IMR-90 (cell line): ENCODE measurements around the gene PUS7L. TPM values are rescaled to one million over a fixed set of nuclear protein-coding genes. Genes with fewer than 3 reads are reported as not detected.

Experiments
- ATAC-seq: fragments of 200-7000 bp; cut with Tn5 transposase; 2 replicates; pipeline ENCODE4 v1.9.1; 2020; ENCODE audit warnings: low read depth, mild to moderate bottlenecking, moderate library complexity
- BruUV-seq: library from RNA; stranded (reverse); fragments of 400-500 nt; replicated peaks from 2 replicates; lab custom pipeline; 2021; lab: Mats Ljungman, UMichigan
- CTCF ChIA-PET: fragments of 300-600 bp; formaldehyde crosslinking; extraction: SDS; loops from one replicate; lab custom pipeline; 2021; ENCODE audit warnings: antibody characterized with exemption; lab: Yijun Ruan, JAX
- POLR2A ChIA-PET: fragments of 300-600 bp; sonication (Branson Sonifier 250); formaldehyde crosslinking; loops from one replicate; lab custom pipeline; 2022; ENCODE audit warnings: antibody characterized with exemption; ENCODE audit not compliant: unreplicated experiment; lab: Charles Lee
- DNase-seq: peaks from one replicate; pipeline ENCODE4 v3.0.0; 2013
- H2AFZ ChIP-seq: replicated peaks from 2 replicates; pipeline ENCODE3; 2013; ENCODE audit warnings: low read length, mild to moderate bottlenecking; ENCODE audit not compliant: poor library complexity
- H2AK5ac ChIP-seq: 2 replicates; pipeline ENCODE4 v1.6.1; 2013; ENCODE audit warnings: low read depth, low read length, inconsistent platforms
- H2AK9ac ChIP-seq: replicated peaks from 2 replicates; pipeline ENCODE3; 2013; ENCODE audit warnings: mild to moderate bottlenecking, low read depth, low read length, moderate library complexity; ENCODE audit not compliant: poor library complexity
- H2BK120ac ChIP-seq: 2 replicates; pipeline ENCODE4 v1.6.1; 2013; ENCODE audit warnings: low read depth, low read length, inconsistent platforms
- H2BK15ac ChIP-seq: 3 replicates; pipeline ENCODE4 v1.6.1; 2013; ENCODE audit warnings: low read depth, low read length, inconsistent platforms
- H2BK20ac ChIP-seq: 2 replicates; pipeline ENCODE4 v1.6.1; 2013; ENCODE audit warnings: low read depth, mild to moderate bottlenecking, inconsistent platforms, low read length, moderate library complexity
- H2BK5ac ChIP-seq: 2 replicates; pipeline ENCODE4 v1.6.1; 2013; ENCODE audit warnings: mild to moderate bottlenecking, low read depth, low read length, inconsistent platforms; ENCODE audit not compliant: poor library complexity, severe bottlenecking
- H3K14ac ChIP-seq: replicated peaks from 2 replicates; pipeline ENCODE4 v1.6.1; 2013; ENCODE audit warnings: low read depth, low read length, inconsistent platforms
- H3K18ac ChIP-seq: 2 replicates; pipeline ENCODE4 v1.6.1; 2013; ENCODE audit warnings: low read depth, low read length, control low read depth
- H3K23ac ChIP-seq: 2 replicates; pipeline ENCODE4 v1.6.1; 2013; ENCODE audit warnings: low read depth, low read length, inconsistent platforms
- H3K27ac ChIP-seq: 2 replicates; pipeline ENCODE4 v1.5.1; 2013; ENCODE audit warnings: mild to moderate bottlenecking, control low read depth, low read length; ENCODE audit not compliant: insufficient read depth
- H3K27me3 ChIP-seq: 2 replicates; pipeline ENCODE4 v1.6.1; 2013; ENCODE audit warnings: low read length; ENCODE audit not compliant: control insufficient read depth, insufficient read depth
- H3K36me3 ChIP-seq: 2 replicates; pipeline ENCODE4 v1.6.1; 2013; ENCODE audit warnings: low read length, mixed read lengths; ENCODE audit not compliant: control insufficient read depth, insufficient read depth
- H3K4ac ChIP-seq: 2 replicates; pipeline ENCODE4 v1.6.1; 2013; ENCODE audit warnings: low read depth, low read length, inconsistent platforms
- H3K4me1 ChIP-seq: 2 replicates; pipeline ENCODE4 v1.6.1; 2013; ENCODE audit warnings: low read length, mixed read lengths; ENCODE audit not compliant: control insufficient read depth, insufficient read depth
- H3K4me2 ChIP-seq: 2 replicates; pipeline ENCODE4 v1.6.1; 2013; ENCODE audit warnings: low read depth, mild to moderate bottlenecking, control low read depth, low read length, moderate library complexity
- H3K4me3 ChIP-seq: 2 replicates; pipeline ENCODE4 v1.5.1; 2013; ENCODE audit warnings: low read depth, mild to moderate bottlenecking, control low read depth, low read length, moderate library complexity; ENCODE audit not compliant: insufficient read depth
- H3K56ac ChIP-seq: 2 replicates; pipeline ENCODE4 v1.6.1; 2013; ENCODE audit warnings: low read length, inconsistent platforms; ENCODE audit not compliant: insufficient read depth; ENCODE audit errors: extremely low read depth
- H3K79me1 ChIP-seq, 2 experiments: 2 replicates each; pipeline ENCODE4 v1.6.1; 2013; ENCODE audit warnings: low read length in 2 of 2, inconsistent platforms in 1 of 2, low read depth in 1 of 2
- H3K9ac ChIP-seq: 2 replicates; pipeline ENCODE4 v1.6.1; 2013; ENCODE audit warnings: low read depth, low read length, control low read depth
- H3K9me1 ChIP-seq: 2 replicates; pipeline ENCODE4 v1.6.1; 2013; ENCODE audit warnings: low read length, inconsistent platforms; ENCODE audit not compliant: insufficient read depth
- H3K9me3 ChIP-seq: 2 replicates; pipeline ENCODE4 v1.6.1; 2013; ENCODE audit warnings: low read length; ENCODE audit not compliant: control insufficient read depth, insufficient read depth
- H4K20me1 ChIP-seq: 2 replicates; pipeline ENCODE4 v1.6.1; 2013; ENCODE audit warnings: low read length, inconsistent platforms; ENCODE audit not compliant: insufficient read depth
- H4K5ac ChIP-seq: 2 replicates; pipeline ENCODE4 v1.6.1; 2013; ENCODE audit warnings: mild to moderate bottlenecking, low read depth, low read length, control low read depth
- H4K8ac ChIP-seq, 2 experiments: 2 replicates each; pipeline ENCODE4 v1.6.1; 2013; ENCODE audit warnings: low read depth in 2 of 2, low read length in 2 of 2, control low read depth in 1 of 2, inconsistent platforms in 1 of 2
- H4K91ac ChIP-seq: 2 replicates; pipeline ENCODE4 v1.6.1; 2013; ENCODE audit warnings: low read depth, low read length, inconsistent platforms; ENCODE audit not compliant: insufficient read depth
- CEBPB ChIP-seq: IDR thresholded peaks from 2 replicates; pipeline ENCODE4 v1.6.1; 2012; ENCODE audit warnings: low read depth, low read length, improper control_type of control experiment
- CHD1 ChIP-seq: IDR thresholded peaks from 2 replicates; pipeline ENCODE4 v1.6.1; 2012; ENCODE audit warnings: low read depth, low read length, improper control_type of control experiment
- FOS ChIP-seq: fragments of 150-350 bp; IDR thresholded peaks from 2 replicates; pipeline ENCODE4 v1.6.1; 2016; ENCODE audit warnings: low read depth, low read length
- MAFK ChIP-seq: IDR thresholded peaks from 2 replicates; pipeline ENCODE4 v1.6.1; 2012; ENCODE audit warnings: low read depth, low read length, improper control_type of control experiment
- MAZ ChIP-seq: IDR thresholded peaks from 2 replicates; pipeline ENCODE4 v1.6.1; 2012; ENCODE audit warnings: low read depth, mild to moderate bottlenecking, low read length, improper control_type of control experiment, moderate library complexity, borderline replicate concordance
- MXI1 ChIP-seq: IDR thresholded peaks from 2 replicates; pipeline ENCODE4 v1.6.1; 2012; ENCODE audit warnings: low read depth, mild to moderate bottlenecking, low read length, moderate library complexity, borderline replicate concordance
- NFE2L2 ChIP-seq: fragments of 150-350 bp; IDR thresholded peaks from 2 replicates; pipeline ENCODE4 v1.6.1; 2016; ENCODE audit warnings: low read depth, mild to moderate bottlenecking, low read length
- POLR2A ChIP-seq: IDR thresholded peaks from 2 replicates; pipeline ENCODE4 v1.6.1; 2012; ENCODE audit warnings: mild to moderate bottlenecking, low read depth, low read length
- RAD21 ChIP-seq: IDR thresholded peaks from 2 replicates; pipeline ENCODE4 v1.6.1; 2012; ENCODE audit warnings: low read length, improper control_type of control experiment
- RCOR1 ChIP-seq: IDR thresholded peaks from 2 replicates; pipeline ENCODE4 v1.6.1; 2012; ENCODE audit warnings: mild to moderate bottlenecking, low read length, improper control_type of control experiment; ENCODE audit not compliant: insufficient replicate concordance
- RFX5 ChIP-seq: IDR thresholded peaks from 2 replicates; pipeline ENCODE4 v1.8.0; 2012; ENCODE audit warnings: low read depth, mild to moderate bottlenecking, low read length, moderate library complexity
- SMC3 ChIP-seq: fragments of 150-350 bp; IDR thresholded peaks from 2 replicates; pipeline ENCODE4 v1.6.1; 2016; ENCODE audit warnings: low read depth, mild to moderate bottlenecking, antibody characterized with exemption, low read length, moderate library complexity
- WGBS, 2 experiments: methylation state at CpG; one replicate each; pipeline versions ENCODE4 v1.1.5 to v1.1.7; 2013; ENCODE audit warnings: missing lambda C conversion rate in 2 of 2; ENCODE audit not compliant: insufficient read length in 1 of 2; ENCODE audit errors: extremely low coverage in 2 of 2; 5-methylcytosine and 5-hydroxymethylcytosine counted together
- dilution Hi-C: fragments of 300-500 bp; cut with HindIII; formaldehyde crosslinking; loops from one replicate; pipeline ENCODE4 v1.14.3; 2018; ENCODE audit warnings: low sequenced_read_pairs; ENCODE audit not compliant: unreplicated experiment
- in situ Hi-C: fragments of 300-500 bp; cut with MboI; formaldehyde crosslinking; loops from 3 replicates; pipeline ENCODE4 v1.14.3; 2019; ENCODE audit warnings: low sequenced_read_pairs, inconsistent platforms, mixed read lengths
- intact Hi-C: fragments of 100-400 bp; cut with micrococcal nuclease; formaldehyde crosslinking; loops from 2 replicates; pipeline ENCODE4 v1.10.0; 2022
- polyA plus RNA-seq, 3 experiments: library from polyadenylated mRNA; depleted of rRNA; stranded (reverse); fragments of >200 nt; gene quantifications; 2 replicates each; pipeline ENCODE4 v1.2.3, GENCODE V29; 2012; ENCODE audit warnings: low replicate concordance in 1 of 3
- total RNA-seq: library from RNA; depleted of rRNA; stranded (reverse); fragments of >200 nt; gene quantifications from 2 replicates; pipeline ENCODE4 v1.2.3, GENCODE V29; 2012
- TF ChIP-seq, protein P1 (sequence below): fragments of 150-350 bp; IDR thresholded peaks from 2 replicates; pipeline ENCODE4 v1.6.1; 2017; ENCODE audit warnings: mild to moderate bottlenecking, antibody characterized with exemption, low read length, low read depth
- TF ChIP-seq, protein P2 (sequence below): conservative IDR thresholded peaks from 2 replicates; pipeline ENCODE4 v1.5.1; 2012; ENCODE audit warnings: mild to moderate bottlenecking, low read depth, low read length, improper control_type of control experiment
- TF ChIP-seq, protein P3 (sequence below): fragments of 150-350 bp; IDR thresholded peaks from 2 replicates; pipeline ENCODE4 v1.6.1; 2016; ENCODE audit warnings: low read depth, mild to moderate bottlenecking, low read length, moderate library complexity, borderline replicate concordance

Gene PUS7L
- total and polyA plus RNA-seq, 2 of the 4 experiments (the other 2 are of a cell fraction): 5.1 to 44.8 TPM

DNA sequence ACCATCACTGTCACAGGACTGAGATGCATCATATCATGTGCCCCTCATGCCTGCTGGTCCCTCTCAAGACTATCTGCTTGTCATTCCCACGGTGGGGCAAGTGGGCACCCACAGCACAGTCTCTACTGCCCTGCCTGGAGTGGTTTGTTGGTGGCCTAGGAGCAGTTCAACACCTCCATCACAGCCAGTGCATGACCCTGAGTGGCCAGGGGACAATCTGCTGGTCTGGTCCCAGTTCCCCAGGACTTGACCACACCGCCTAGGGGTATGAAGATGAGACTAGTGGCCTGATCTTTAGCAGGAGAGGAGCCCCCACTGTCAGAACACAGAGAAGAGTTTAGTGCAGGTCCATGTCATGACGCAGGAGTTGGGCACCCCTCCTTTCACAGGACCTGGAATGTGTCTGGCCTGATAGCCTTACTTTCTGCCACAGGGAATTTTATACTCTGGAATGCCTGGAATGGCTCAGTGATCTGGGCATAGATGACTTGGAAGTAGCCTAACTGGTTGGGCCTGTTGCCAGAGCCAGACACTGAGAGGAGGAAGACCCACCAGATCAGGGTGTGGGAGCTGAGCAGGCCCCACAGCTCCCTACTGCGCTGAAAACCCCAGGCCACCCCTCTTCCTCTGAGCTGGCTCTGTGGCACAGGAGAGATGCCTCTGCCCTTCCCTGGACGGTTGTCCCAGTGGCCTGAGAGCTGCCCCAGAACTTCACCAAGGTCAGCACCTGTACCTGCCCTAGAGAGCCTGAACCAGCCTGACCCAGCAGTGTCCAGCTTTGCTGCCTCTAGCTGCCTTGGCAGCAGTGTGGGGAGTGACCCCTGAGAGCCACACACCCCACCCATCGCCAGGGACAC, 83.3 kb downstream of the PUS7L start:
- Histone ChIP-seq H3K4me1 (no peaks in the 10 kb centered on the region), H2BK15ac (no peak overlapping the region), H3K27me3 (no peaks in the 10 kb centered on the region; the same call in 1 of the 2 replicates), H4K20me1 (no peaks in the 10 kb centered on the region), H3K4me2 (no peak overlapping the region), H3K9ac (no peak overlapping the region), H3K9me1 (no peaks in the 10 kb centered on the region), H3K18ac (no peak overlapping the region), H2BK5ac (no peak overlapping the region), H2BK120ac (no peak overlapping the region), H3K9me3 (no peaks in the 10 kb centered on the region), H4K8ac (no peak overlapping the region), H2AFZ (no peak overlapping the region), H3K79me1 (no peaks in the 10 kb centered on the region), H2BK20ac (no peak overlapping the region), H3K14ac (no peak overlapping the region), H3K23ac (no peak overlapping the region), H3K4me3 (no peak overlapping the region), H3K4ac (no peak overlapping the region), H4K5ac (no peak overlapping the region), H3K56ac (no peak overlapping the region), H3K36me3 (no peaks in the 10 kb centered on the region), H4K91ac (no peak overlapping the region), H2AK5ac (no peak overlapping the region), H2AK9ac (no peak overlapping the region), H3K27ac (no peak overlapping the region)
- ChIA-PET CTCF (no interaction called here), POLR2A (no interaction called here)
- ATAC-seq (no peak), DNase-seq (no peak)
- in situ Hi-C loops (no loop called here), dilution Hi-C loops (no loop called here), intact Hi-C loops (no loop called here)
- 67% methylated on average over 3 of the region's 6 CpGs; no CpG with 5 or more reads in 1 of the 2 experiments for WGBS, 2 experiments
- BruUV-seq: no TSS peak
- TF ChIP-seq, protein P1, sequence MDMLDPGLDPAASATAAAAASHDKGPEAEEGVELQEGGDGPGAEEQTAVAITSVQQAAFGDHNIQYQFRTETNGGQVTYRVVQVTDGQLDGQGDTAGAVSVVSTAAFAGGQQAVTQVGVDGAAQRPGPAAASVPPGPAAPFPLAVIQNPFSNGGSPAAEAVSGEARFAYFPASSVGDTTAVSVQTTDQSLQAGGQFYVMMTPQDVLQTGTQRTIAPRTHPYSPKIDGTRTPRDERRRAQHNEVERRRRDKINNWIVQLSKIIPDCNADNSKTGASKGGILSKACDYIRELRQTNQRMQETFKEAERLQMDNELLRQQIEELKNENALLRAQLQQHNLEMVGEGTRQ: no peak
- no peak for TF ChIP-seq RAD21
- no peak for TF ChIP-seq CHD1
- TF ChIP-seq, protein P2, sequence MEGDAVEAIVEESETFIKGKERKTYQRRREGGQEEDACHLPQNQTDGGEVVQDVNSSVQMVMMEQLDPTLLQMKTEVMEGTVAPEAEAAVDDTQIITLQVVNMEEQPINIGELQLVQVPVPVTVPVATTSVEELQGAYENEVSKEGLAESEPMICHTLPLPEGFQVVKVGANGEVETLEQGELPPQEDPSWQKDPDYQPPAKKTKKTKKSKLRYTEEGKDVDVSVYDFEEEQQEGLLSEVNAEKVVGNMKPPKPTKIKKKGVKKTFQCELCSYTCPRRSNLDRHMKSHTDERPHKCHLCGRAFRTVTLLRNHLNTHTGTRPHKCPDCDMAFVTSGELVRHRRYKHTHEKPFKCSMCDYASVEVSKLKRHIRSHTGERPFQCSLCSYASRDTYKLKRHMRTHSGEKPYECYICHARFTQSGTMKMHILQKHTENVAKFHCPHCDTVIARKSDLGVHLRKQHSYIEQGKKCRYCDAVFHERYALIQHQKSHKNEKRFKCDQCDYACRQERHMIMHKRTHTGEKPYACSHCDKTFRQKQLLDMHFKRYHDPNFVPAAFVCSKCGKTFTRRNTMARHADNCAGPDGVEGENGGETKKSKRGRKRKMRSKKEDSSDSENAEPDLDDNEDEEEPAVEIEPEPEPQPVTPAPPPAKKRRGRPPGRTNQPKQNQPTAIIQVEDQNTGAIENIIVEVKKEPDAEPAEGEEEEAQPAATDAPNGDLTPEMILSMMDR: no peak
- no peak for TF ChIP-seq MXI1
- TF ChIP-seq SMC3: no peak
- no peak for TF ChIP-seq NFE2L2
- TF ChIP-seq CEBPB: no peak
- TF ChIP-seq, protein P3, sequence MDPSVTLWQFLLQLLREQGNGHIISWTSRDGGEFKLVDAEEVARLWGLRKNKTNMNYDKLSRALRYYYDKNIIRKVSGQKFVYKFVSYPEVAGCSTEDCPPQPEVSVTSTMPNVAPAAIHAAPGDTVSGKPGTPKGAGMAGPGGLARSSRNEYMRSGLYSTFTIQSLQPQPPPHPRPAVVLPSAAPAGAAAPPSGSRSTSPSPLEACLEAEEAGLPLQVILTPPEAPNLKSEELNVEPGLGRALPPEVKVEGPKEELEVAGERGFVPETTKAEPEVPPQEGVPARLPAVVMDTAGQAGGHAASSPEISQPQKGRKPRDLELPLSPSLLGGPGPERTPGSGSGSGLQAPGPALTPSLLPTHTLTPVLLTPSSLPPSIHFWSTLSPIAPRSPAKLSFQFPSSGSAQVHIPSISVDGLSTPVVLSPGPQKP: no peak
- no peak for TF ChIP-seq POLR2A
- no peak for TF ChIP-seq MAZ
- no peak for TF ChIP-seq RCOR1
- no peak for TF ChIP-seq MAFK
- TF ChIP-seq FOS: no peak
- TF ChIP-seq RFX5: no peak
